ENCODE results near the gene KDELR3. TPM values are rescaled to one million over a fixed set of nuclear protein-coding genes. Genes with fewer than 3 reads are reported as not detected.

Gene KDELR3
- total and polyA plus RNA-seq, 2 of the 8 experiments (the other 6 are each of a cell fraction or from before 2014, with no cell fraction given) = 7.9 to 13.0 TPM

- TF ChIP-seq EZH2 (IDR thresholded peaks at IDR 0.05; ENCODE audit: low read depth, low read length, severe bottlenecking) (no peak), TBP (IDR thresholded peaks at IDR 0.05; ENCODE audit: low read depth, low read length) (no peak), FOSL1 (IDR thresholded peaks at IDR 0.05; ENCODE audit: insufficient read depth, low read depth, low read length) (no peak), TAF7 (optimal IDR thresholded peaks at IDR 0.05; ENCODE audit: borderline replicate concordance, low read depth, low read length) (no peak), ATF2 (IDR thresholded peaks at IDR 0.05; ENCODE audit: low read length) (no peak), ZNF274 (IDR thresholded peaks at IDR 0.05; ENCODE audit: borderline replicate concordance, extremely low read depth, low read length) (no peak), CHD2 (IDR thresholded peaks at IDR 0.05; ENCODE audit: low read length) (no peak), TEAD4 (IDR thresholded peaks at IDR 0.05; ENCODE audit: low read depth, low read length) (no peak), USF2 (IDR thresholded peaks at IDR 0.05; ENCODE audit: low read length) (no peak)
Observed at GRCh38 chr22:38497869-38498268, 30.0 kb downstream of the KDELR3 start (continued).
